ENCODE results near the gene RAB41. TPM values are rescaled to one million over a fixed set of nuclear protein-coding genes. Genes with fewer than 3 reads are reported as not detected.
A peak's percentile ranks its signal among the peaks of the same experiment; 100 is the strongest.
"Not testable (repeated sequence)": the region's sequence is repeated elsewhere in the genome, so short reads cannot be mapped to it uniquely, and the experiment has no call there.

Gene RAB41
- total RNA-seq, 2 donors from 2014 or later = 1.3 TPM; not detected in 1

GRCh38 chrX:70262952-70263567 is 18.9 kb upstream of the RAB41 start:
- Histone ChIP-seq H3K36me3 (no peaks in the 10 kb centered on the region), H3K27ac (no peak overlapping the region), H3K4me1 (replicated peaks) (no peaks in the 10 kb centered on the region), H3K27me3 (replicated peaks; ENCODE audit: insufficient read depth) (no peaks in the 10 kb centered on the region), H3K9me3 (no peaks in the 10 kb centered on the region), H3K4me3 (no peak overlapping the region)
- 12% methylated on average over 7 of the region's 7 CpGs for WGBS
- TF ChIP-seq POLR2AphosphoS5 (IDR thresholded peaks at IDR 0.05) (peak; percentile 42), CTCF (IDR thresholded peaks at IDR 0.05) (peak in 3 of 4 experiments; percentile 31 to 70 (median 59)), POLR2A (IDR thresholded peaks at IDR 0.05) (no peak)
- peak; percentile 65 for DNase-seq (ENCODE audit: low spot score)
- intact Hi-C loops (cut with DNase I) = no loop called here

- no peaks in the 10 kb centered on the region for H3K27me3 ChIP-seq (replicated peaks; ENCODE audit: insufficient read depth)
- H3K36me3 ChIP-seq = no peaks in the 10 kb centered on the region
- TF ChIP-seq POLR2AphosphoS5 (IDR thresholded peaks at IDR 0.05) = no peak
- no peak for TF ChIP-seq CTCF (IDR thresholded peaks at IDR 0.05)
- no peak for TF ChIP-seq POLR2A (IDR thresholded peaks at IDR 0.05)
- no peaks in the 10 kb centered on the region for H3K4me1 ChIP-seq (replicated peaks)
- intact Hi-C loops (cut with DNase I) = no loop called here
- WGBS = 56% methylated on average over 3 of the region's 3 CpGs
- no peak overlapping the region for H3K4me3 ChIP-seq
- H3K27ac ChIP-seq = no peak overlapping the region
- no peaks in the 10 kb centered on the region for H3K9me3 ChIP-seq
- no peak for DNase-seq (ENCODE audit: low spot score)
Measured at GRCh38 chrX:70264784-70265183, 17.2 kb upstream of the RAB41 start.

GRCh38 chrX:70268034-70268433 is 13.9 kb upstream of the RAB41 start, which contains the start of gene ARR3:
ARR3 (plus strand) TSS chrX:70268334; CDS start chrX:70269386, 1,052 bp downstream.
- Histone ChIP-seq H3K36me3 (no peaks in the 10 kb centered on the region), H3K4me3 (no peak within 1 kb of the TSS), H3K27ac (no peak within 1 kb of the TSS), H3K4me1 (replicated peaks) (no peaks in the 10 kb centered on the region), H3K27me3 (replicated peaks; ENCODE audit: insufficient read depth) (no peaks in the 10 kb centered on the region), H3K9me3 (no peaks in the 10 kb centered on the region)
- DNase-seq (ENCODE audit: low spot score) = no peak
- no peak for TF ChIP-seq POLR2A (IDR thresholded peaks at IDR 0.05)
- TF ChIP-seq POLR2AphosphoS5 (IDR thresholded peaks at IDR 0.05) = no peak
- no peak for TF ChIP-seq CTCF (IDR thresholded peaks at IDR 0.05)
- intact Hi-C loops (cut with DNase I) = no loop called here

GRCh38 chrX:70274029-70274428 is 7.9 kb upstream of the RAB41 start:
- H3K4me3 ChIP-seq; H3K9me3 ChIP-seq; intact Hi-C loops (cut with DNase I); DNase-seq (ENCODE audit: low spot score); H3K4me1 ChIP-seq (replicated peaks); H3K27ac ChIP-seq; H3K36me3 ChIP-seq; H3K27me3 ChIP-seq (replicated peaks; ENCODE audit: insufficient read depth): not testable (repeated sequence)
- 77% methylated on average over 7 of the region's 7 CpGs for WGBS

GRCh38 chrX:70279081-70279480 is 2.9 kb upstream of the RAB41 start:
- Histone ChIP-seq H3K27ac (no peak overlapping the region), H3K27me3 (replicated peaks; ENCODE audit: insufficient read depth) (no peaks in the 10 kb centered on the region), H3K36me3 (no peaks in the 10 kb centered on the region), H3K9me3 (no peaks in the 10 kb centered on the region), H3K4me3 (no peak overlapping the region), H3K4me1 (replicated peaks) (no peaks in the 10 kb centered on the region)
- intact Hi-C loops (cut with DNase I) = no loop called here
- 96% methylated on average over 3 of the region's 3 CpGs for WGBS
- TF ChIP-seq CTCF (IDR thresholded peaks at IDR 0.05) (no peak), POLR2A (IDR thresholded peaks at IDR 0.05) (no peak), POLR2AphosphoS5 (IDR thresholded peaks at IDR 0.05) (no peak)
- DNase-seq (ENCODE audit: low spot score) = no peak

Measured in prostate gland (tissue), 2 donors.